Chondrocyte (in vitro differentiated cells): ENCODE data around the gene FUBP3. TPM values are rescaled to one million over a fixed set of nuclear protein-coding genes. Genes with fewer than 3 reads are reported as not detected.
"Not testable (repeated sequence)": the region's sequence is repeated elsewhere in the genome, so short reads cannot be mapped to it uniquely, and the experiment has no call there.

Source experiments
- DNase-seq: peaks from one replicate; pipeline ENCODE4 v3.0.0; 2021; ENCODE audit warnings: mixed read lengths, low spot score
- H3K27ac Mint-ChIP-seq: one replicate; pipeline ENCODE4 v1.8.0; 2021; ENCODE audit warnings: mild to moderate bottlenecking, moderate library complexity, mixed read lengths; ENCODE audit not compliant: unreplicated experiment
- H3K27me3 Mint-ChIP-seq: 2 replicates; pipeline ENCODE4 v1.8.0; 2021; ENCODE audit warnings: low read depth, mixed read lengths
- H3K36me3 Mint-ChIP-seq: 2 replicates; pipeline ENCODE4 v1.8.0; 2021; ENCODE audit warnings: low read depth, mixed read lengths
- H3K4me1 Mint-ChIP-seq: 2 replicates; pipeline ENCODE4 v1.8.0; 2021; ENCODE audit warnings: low read depth, mild to moderate bottlenecking, mixed read lengths
- H3K4me3 Mint-ChIP-seq: one replicate; pipeline ENCODE4 v1.8.0; 2021; ENCODE audit warnings: mild to moderate bottlenecking, moderate library complexity, mixed read lengths; ENCODE audit not compliant: unreplicated experiment
- H3K9me3 Mint-ChIP-seq: 2 replicates; pipeline ENCODE4 v1.8.0; 2021; ENCODE audit warnings: low read depth, mixed read lengths
- CTCF ChIP-seq: fragments of 200-600 bp; sonication (generic); IDR thresholded peaks from 2 replicates; pipeline ENCODE4 v1.5.0; 2021; ENCODE audit warnings: antibody characterized with exemption, mild to moderate bottlenecking, moderate library complexity
- total RNA-seq: library from RNA; stranded (reverse); gene quantifications from 3 replicates; pipeline ENCODE4 v1.2.1, GENCODE V29; 2021

Gene FUBP3
- total RNA-seq, 1 donor from 2014 or later = 52.8 TPM

- Mint-ChIP-seq H3K36me3 (no peaks in the 10 kb centered on the region), H3K4me3 (no peak overlapping the region), H3K4me1 (peaks cover 4% of the 10 kb centered on the region), H3K27me3 (peaks cover 12% of the 10 kb centered on the region), H3K9me3 (no peaks in the 10 kb centered on the region), H3K27ac (no peak overlapping the region)
- no peak for TF ChIP-seq CTCF
- DNase-seq = no peak
Observed at GRCh38 chr9:130556396-130557076, 22.8 kb upstream of the FUBP3 start.

- no peak for TF ChIP-seq CTCF
- Mint-ChIP-seq H3K4me3 (no peak overlapping the region), H3K36me3 (no peaks in the 10 kb centered on the region), H3K4me1 (peaks cover 4% of the 10 kb centered on the region), H3K9me3 (no peaks in the 10 kb centered on the region), H3K27ac (no peak overlapping the region), H3K27me3 (peaks cover 10% of the 10 kb centered on the region)
- no peak for DNase-seq
Observed at GRCh38 chr9:130557077-130557468, 22.3 kb upstream of the FUBP3 start.

- DNase-seq = no peak
- TF ChIP-seq CTCF = no peak
- no peaks in the 10 kb centered on the region for H3K9me3 Mint-ChIP-seq
- H3K4me3 Mint-ChIP-seq = no peak overlapping the region
- no peak overlapping the region for H3K27ac Mint-ChIP-seq
- peaks cover 10% of the 10 kb centered on the region for H3K27me3 Mint-ChIP-seq
- peaks cover 4% of the 10 kb centered on the region for H3K4me1 Mint-ChIP-seq
- H3K36me3 Mint-ChIP-seq = no peaks in the 10 kb centered on the region
Observed at GRCh38 chr9:130561056-130561455, 18.3 kb upstream of the FUBP3 start.

- H3K36me3 Mint-ChIP-seq, H3K4me3 Mint-ChIP-seq, H3K27ac Mint-ChIP-seq, DNase-seq, H3K27me3 Mint-ChIP-seq, H3K9me3 Mint-ChIP-seq, H3K4me1 Mint-ChIP-seq: not testable (repeated sequence)
Observed at GRCh38 chr9:130562525-130562924, 16.9 kb upstream of the FUBP3 start.

GRCh38 chr9:130563797-130564196 is 15.6 kb upstream of the FUBP3 start:
- H3K4me3 Mint-ChIP-seq = no peak overlapping the region
- H3K4me1 Mint-ChIP-seq = peaks cover 4% of the 10 kb centered on the region
- no peak for TF ChIP-seq CTCF
- no peak overlapping the region for H3K27ac Mint-ChIP-seq
- peaks cover 9% of the 10 kb centered on the region for H3K27me3 Mint-ChIP-seq
- no peaks in the 10 kb centered on the region for H3K36me3 Mint-ChIP-seq
- H3K9me3 Mint-ChIP-seq = no peaks in the 10 kb centered on the region
- DNase-seq = no peak

- Mint-ChIP-seq H3K9me3 (no peaks in the 10 kb centered on the region), H3K27me3 (peaks cover 6% of the 10 kb centered on the region), H3K4me1 (peaks cover 5% of the 10 kb centered on the region), H3K27ac (no peak overlapping the region), H3K36me3 (no peaks in the 10 kb centered on the region), H3K4me3 (no peak overlapping the region)
- no peak for TF ChIP-seq CTCF
- no peak for DNase-seq
Observed at GRCh38 chr9:130565792-130566191, 13.6 kb upstream of the FUBP3 start.
